Measurements from ENCODE around the gene MTUS2.
"Not testable (repeated sequence)": the region's sequence is repeated elsewhere in the genome, so short reads cannot be mapped to it uniquely, and the experiment has no call there.

MTUS2 gene

GRCh38 chr13:29294821-29295220 lies 474.7 kb downstream of the MTUS2 start:
- DNase-seq (ENCODE audit: low read depth in 2 of 3, low spot score in 2 of 3) = no peak

- DNase-seq (ENCODE audit: low read depth in 2 of 3, low spot score in 2 of 3) = no peak
Observed at GRCh38 chr13:29301027-29301426, 480.9 kb downstream of the MTUS2 start.

GRCh38 chr13:29304148-29304547 lies 484.0 kb downstream of the MTUS2 start:
- no peak for DNase-seq (ENCODE audit: low read depth in 2 of 3, low spot score in 2 of 3)

GRCh38 chr13:29310806-29311205 lies 490.7 kb downstream of the MTUS2 start:
- no peak for DNase-seq (ENCODE audit: low read depth in 2 of 3, low spot score in 2 of 3)

GRCh38 chr13:29315847-29316246 lies 495.7 kb downstream of the MTUS2 start:
- DNase-seq (ENCODE audit: low read depth in 2 of 3, low spot score in 2 of 3) = no peak

- no peak for DNase-seq (ENCODE audit: low read depth in 2 of 3, low spot score in 2 of 3)
Observed at GRCh38 chr13:29317828-29318227, 497.7 kb downstream of the MTUS2 start.

GRCh38 chr13:29318741-29319140 lies 498.6 kb downstream of the MTUS2 start:
- no peak for DNase-seq (ENCODE audit: low read depth in 2 of 3, low spot score in 2 of 3)

- DNase-seq (ENCODE audit: low read depth in 2 of 3, low spot score in 2 of 3) = no peak
Observed at GRCh38 chr13:29319451-29319850, 499.3 kb downstream of the MTUS2 start.

GRCh38 chr13:29323954-29324353 lies 503.8 kb downstream of the MTUS2 start:
- no peak for DNase-seq (ENCODE audit: low read depth in 2 of 3, low spot score in 2 of 3)

- no peak for DNase-seq (ENCODE audit: low read depth in 2 of 3, low spot score in 2 of 3)
Observed at GRCh38 chr13:29324601-29325000, 504.5 kb downstream of the MTUS2 start.

- DNase-seq (ENCODE audit: low read depth in 2 of 3, low spot score in 2 of 3) = no peak
Observed at GRCh38 chr13:29328501-29328900, 508.4 kb downstream of the MTUS2 start.

- DNase-seq (ENCODE audit: low read depth in 2 of 3, low spot score in 2 of 3) = no peak
Observed at GRCh38 chr13:29336356-29336755, 516.2 kb downstream of the MTUS2 start.

- no peak for DNase-seq (ENCODE audit: low read depth in 2 of 3, low spot score in 2 of 3)
Observed at GRCh38 chr13:29339386-29340272, 519.5 kb downstream of the MTUS2 start.

- not testable (repeated sequence) for DNase-seq (ENCODE audit: low read depth in 2 of 3, low spot score in 2 of 3)
Observed at GRCh38 chr13:29345860-29346582, 525.9 kb downstream of the MTUS2 start.

GRCh38 chr13:29355029-29355428 lies 534.9 kb downstream of the MTUS2 start:
- DNase-seq (ENCODE audit: low read depth in 2 of 3, low spot score in 2 of 3) = no peak

GRCh38 chr13:29359181-29359580 lies 539.0 kb downstream of the MTUS2 start:
- no peak for DNase-seq (ENCODE audit: low read depth in 2 of 3, low spot score in 2 of 3)

- no peak for DNase-seq (ENCODE audit: low read depth in 2 of 3, low spot score in 2 of 3)
Observed at GRCh38 chr13:29361716-29362115, 541.6 kb downstream of the MTUS2 start.

- peak in 1 of 3 experiments; percentile 21 for DNase-seq (ENCODE audit: low read depth in 2 of 3, low spot score in 2 of 3)
Observed at GRCh38 chr13:29362849-29363604, 542.9 kb downstream of the MTUS2 start.

- no peak for DNase-seq (ENCODE audit: low read depth in 2 of 3, low spot score in 2 of 3)
Observed at GRCh38 chr13:29369060-29369743, 549.1 kb downstream of the MTUS2 start.

- DNase-seq (ENCODE audit: low read depth in 2 of 3, low spot score in 2 of 3) = no peak
Observed at GRCh38 chr13:29379281-29379680, 559.1 kb downstream of the MTUS2 start.

GRCh38 chr13:29379865-29380264 lies 559.7 kb downstream of the MTUS2 start:
- DNase-seq (ENCODE audit: low read depth in 2 of 3, low spot score in 2 of 3) = no peak

Data from activated CD8-positive, alpha-beta memory T cell treated with anti-CD3 and anti-CD28 coated beads for 48 hours (primary cell).